ENCODE data around the gene LMNTD1. TPM values are rescaled to one million over a fixed set of nuclear protein-coding genes. Genes with fewer than 3 reads are reported as not detected.

Gene LMNTD1
- total and polyA plus RNA-seq, 9 of the 15 experiments (the other 6 are each of a cell fraction or from before 2014, with no cell fraction given) = not detected

- intact Hi-C loops (cut with micrococcal nuclease) (loop anchor here (1.0 kb wide), 1 partner anchor 593 kb away; no protein-coding TSS in a partner anchor), in situ Hi-C loops (cut with MboI) (no loop called here)
- BruUV-seq (replicated peaks) = no TSS peak
- Histone ChIP-seq H4K20me1 (replicated peaks; ENCODE audit: control insufficient read depth, insufficient read depth, low read length) (no peaks in the 10 kb centered on the region), H3K27ac (ENCODE audit: extremely low read depth, low read depth, low read length) (no peak overlapping the region), H3K4me1 (replicated peaks in 1 of 2; ENCODE audit: control insufficient read depth in 2 of 2, insufficient read depth in 2 of 2, low read length in 2 of 2) (no peaks in the 10 kb centered on the region), H3K36me3 (ENCODE audit: control insufficient read depth, insufficient read depth, low read length) (no peaks in the 10 kb centered on the region), H3K4me3 (peak overlapping the region; percentile 22; the same call in 1 of the 2 replicates), H3K79me2 (ENCODE audit: control insufficient read depth, insufficient read depth, low read length) (no peaks in the 10 kb centered on the region), H3K9ac (ENCODE audit: insufficient read depth in 1 of 2, low read depth in 2 of 2, low read length in 2 of 2) (peak overlapping the region in 1 of 2 experiments; percentile 81; a peak in 1 of 4 replicates), H2AFZ (ENCODE audit: low read depth, low read length) (peak overlapping the region; percentile 64; the same call in 1 of the 2 replicates), H3K9me1 (ENCODE audit: control insufficient read depth, insufficient read depth, low read length) (no peaks in the 10 kb centered on the region), H3K4me2 (ENCODE audit: insufficient read depth, low read length) (peak overlapping the region; percentile 68), H3K9me3 (replicated peaks; ENCODE audit: control insufficient read depth, insufficient read depth, low read depth, low read length) (no peaks in the 10 kb centered on the region), H3K27me3 (ENCODE audit: control insufficient read depth in 2 of 2, insufficient read depth in 2 of 2, low read length in 2 of 2) (no peaks in the 10 kb centered on the region; a peak in 1 of 5 replicates)
- ChIA-PET POLR2A (no interaction called here), CTCF (ENCODE audit: low intra/inter-chr PET ratio) (interaction anchor here (0.5 to 2.3 kb wide), 3 partner anchors 428 to 593 kb away, joined by 3 to 9 read pairs (median 3); no protein-coding TSS in a partner anchor)
- peak; percentile 18 to 64 (median 42) for DNase-seq (ENCODE audit: extremely low read depth in 1 of 4, low spot score in 3 of 4)
- peak; percentile 82 for ATAC-seq
- FAIRE-seq = peak; percentile 92
- WGBS (ENCODE audit: insufficient coverage, low coverage, missing lambda C conversion rate) = 9% methylated on average over 9 of the region's 9 CpGs
- peak; percentile 66 for TF ChIP-seq REST (IDR thresholded peaks at IDR 0.05; ENCODE audit: borderline replicate concordance)
- no peak for TF ChIP-seq REST (CRISPR knock-in tag; IDR thresholded peaks at IDR 0.05; ENCODE audit: low read depth)
- TF ChIP-seq GATA2 (CRISPR knock-in tag; IDR thresholded peaks at IDR 0.05) = no peak
- no peak for TF ChIP-seq ZBTB26 (CRISPR knock-in tag; IDR thresholded peaks at IDR 0.05)
- TF ChIP-seq SMC3 (conservative IDR thresholded peaks at IDR 0.05; ENCODE audit: insufficient read depth, low read depth, low read length) = peak; percentile 63
- TF ChIP-seq CEBPB (tag; IDR thresholded peaks at IDR 0.05) = no peak
- no peak for TF ChIP-seq ZNF165 (CRISPR knock-in tag; IDR thresholded peaks at IDR 0.05; ENCODE audit: borderline replicate concordance)
- TF ChIP-seq ZBTB8A (IDR thresholded peaks at IDR 0.05; ENCODE audit: partially characterized antibody) = no peak
- TF ChIP-seq BDP1 (IDR thresholded peaks at IDR 0.05; ENCODE audit: insufficient read depth, insufficient read length) = no peak
- peak; percentile 85 to 88 for TF ChIP-seq RAD21 (CRISPR knock-in tag; conservative IDR thresholded peaks at IDR 0.05 in 1 of 2, IDR thresholded peaks at IDR 0.05 in 1 of 2)
- TF ChIP-seq SLC30A9 (CRISPR knock-in tag; IDR thresholded peaks at IDR 0.05) = no peak
- no peak for TF ChIP-seq CBX1 (IDR thresholded peaks at IDR 0.05; ENCODE audit: low read depth)
- TF ChIP-seq NFATC3 (IDR thresholded peaks at IDR 0.05) = no peak
These were observed 116.7 kb downstream of the LMNTD1 start for GRCh38 chr12:25436206-25437030.

All from K562 (cell line).